Gastroesophageal sphincter (tissue), 4 donors: ENCODE data around the gene LYPLAL1. TPM values are rescaled to one million over a fixed set of nuclear protein-coding genes. Genes with fewer than 3 reads are reported as not detected.

Source experiments
- ATAC-seq: fragments of 150-250 bp; one replicate; pipeline ENCODE4 v1.9.1; 2016; ENCODE audit warnings: mild to moderate bottlenecking, moderate library complexity
- H3K27ac ChIP-seq, 4 donors: fragments of 200-600 bp; sonication (generic) in 3 of 4; 1 replicate in 3 of 4; 2 replicates in 1 of 4; pipeline ENCODE4 v1.5.1; 2016 to 2019
- H3K27me3 ChIP-seq: fragments of 200-600 bp; sonication (generic); one replicate; pipeline ENCODE4 v1.5.1; 2019
- H3K36me3 ChIP-seq, 2 donors: fragments of 200-600 bp; sonication (generic); one replicate each; pipeline ENCODE4 v1.5.1; 2019; ENCODE audit warnings: control low read depth in 1 of 2
- H3K4me1 ChIP-seq, 3 donors: fragments of 200-600 bp; sonication (generic); 1 replicate in 2 of 3; 2 replicates in 1 of 3; pipeline ENCODE4 v1.5.1; 2016 to 2019; ENCODE audit warnings: control low read depth in 2 of 3
- H3K4me3 ChIP-seq, 2 donors: fragments of 200-600 bp; sonication (generic); one replicate each; pipeline ENCODE4 v1.5.1; 2019; ENCODE audit warnings: mild to moderate bottlenecking in 1 of 2, moderate library complexity in 1 of 2
- H3K9me3 ChIP-seq, 3 donors: fragments of 200-600 bp; sonication (generic); one replicate each; pipeline ENCODE4 v1.5.1; 2017 to 2019; ENCODE audit warnings: control low read depth in 2 of 3
- EP300 ChIP-seq: sonication (generic); formaldehyde crosslinking; IDR thresholded peaks from one replicate; pipeline ENCODE4 v1.6.1; 2017; ENCODE audit warnings: antibody characterized with exemption, mild to moderate bottlenecking
- POLR2A ChIP-seq, 2 donors: fragments of 450-650 bp; IDR thresholded peaks; one replicate each; pipeline ENCODE4 v1.6.1; 2017; ENCODE audit warnings: antibody characterized with exemption in 2 of 2, mild to moderate bottlenecking in 2 of 2, moderate library complexity in 1 of 2
- POLR2AphosphoS5 ChIP-seq: sonication (generic); formaldehyde crosslinking; IDR thresholded peaks from one replicate; pipeline ENCODE4 v1.6.1; 2017; ENCODE audit warnings: antibody characterized with exemption
- WGBS, 2 donors: methylation state at CpG; one replicate each; pipeline ENCODE4 v1.1.5; 2018; ENCODE audit warnings: low coverage in 1 of 2; 5-methylcytosine and 5-hydroxymethylcytosine counted together
- total RNA-seq, 4 donors: library from RNA; depleted of rRNA; stranded (reverse); fragments of >200 nt; gene quantifications; one replicate each; pipeline ENCODE4 v1.1.0, GENCODE V29; 2016
- TF ChIP-seq, protein P1 (sequence below), 4 experiments: fragments of 200-600 bp in 2 of 4; fragments of 450-650 bp in 2 of 4; sonication (generic) in 1 of 4; IDR thresholded peaks; one replicate each; pipeline ENCODE4 v1.5.1; 2017 to 2019; ENCODE audit warnings: antibody characterized with exemption in 4 of 4, mild to moderate bottlenecking in 2 of 4, moderate library complexity in 2 of 4

The LYPLAL1 gene
- total RNA-seq, 4 donors from 2014 or later = 16.3 to 29.5 (median 18.5) TPM

DNA sequence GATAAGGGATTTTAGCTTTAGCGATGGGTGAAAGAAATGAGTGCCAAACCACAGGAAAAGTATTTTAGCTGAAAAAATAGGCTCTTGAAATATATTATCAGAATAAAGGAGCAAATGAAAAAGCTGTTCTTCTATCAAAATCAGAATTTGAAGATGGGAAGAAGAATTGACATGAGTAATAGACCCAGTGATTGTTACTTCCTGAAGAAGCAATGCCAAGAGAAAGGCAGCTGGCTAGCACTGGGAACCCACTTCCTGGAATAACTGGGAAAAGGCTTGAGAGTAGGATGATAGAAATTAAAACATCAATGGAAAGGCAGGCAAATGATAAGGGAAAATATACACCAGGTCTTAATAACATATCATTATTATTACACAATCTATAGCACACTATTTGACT lies 29.9 kb upstream of the LYPLAL1 start:
- ATAC-seq = no peak
- Histone ChIP-seq H3K36me3 (no peaks in the 10 kb centered on the region), H3K4me1 (no peaks in the 10 kb centered on the region), H3K27ac (no peak overlapping the region), H3K4me3 (no peak overlapping the region), H3K27me3 (no peaks in the 10 kb centered on the region), H3K9me3 (no peaks in the 10 kb centered on the region)
- TF ChIP-seq POLR2A (IDR thresholded peaks at IDR 0.05) (no peak), EP300 (no peak), POLR2AphosphoS5 (no peak)
- TF ChIP-seq, protein P1, sequence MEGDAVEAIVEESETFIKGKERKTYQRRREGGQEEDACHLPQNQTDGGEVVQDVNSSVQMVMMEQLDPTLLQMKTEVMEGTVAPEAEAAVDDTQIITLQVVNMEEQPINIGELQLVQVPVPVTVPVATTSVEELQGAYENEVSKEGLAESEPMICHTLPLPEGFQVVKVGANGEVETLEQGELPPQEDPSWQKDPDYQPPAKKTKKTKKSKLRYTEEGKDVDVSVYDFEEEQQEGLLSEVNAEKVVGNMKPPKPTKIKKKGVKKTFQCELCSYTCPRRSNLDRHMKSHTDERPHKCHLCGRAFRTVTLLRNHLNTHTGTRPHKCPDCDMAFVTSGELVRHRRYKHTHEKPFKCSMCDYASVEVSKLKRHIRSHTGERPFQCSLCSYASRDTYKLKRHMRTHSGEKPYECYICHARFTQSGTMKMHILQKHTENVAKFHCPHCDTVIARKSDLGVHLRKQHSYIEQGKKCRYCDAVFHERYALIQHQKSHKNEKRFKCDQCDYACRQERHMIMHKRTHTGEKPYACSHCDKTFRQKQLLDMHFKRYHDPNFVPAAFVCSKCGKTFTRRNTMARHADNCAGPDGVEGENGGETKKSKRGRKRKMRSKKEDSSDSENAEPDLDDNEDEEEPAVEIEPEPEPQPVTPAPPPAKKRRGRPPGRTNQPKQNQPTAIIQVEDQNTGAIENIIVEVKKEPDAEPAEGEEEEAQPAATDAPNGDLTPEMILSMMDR (IDR thresholded peaks at IDR 0.05) = no peak
- WGBS, 2 donors = 93% methylated on average over 1 of the region's 1 CpG; no CpG with 5 or more reads in 1 of the 2 donors

DNA sequence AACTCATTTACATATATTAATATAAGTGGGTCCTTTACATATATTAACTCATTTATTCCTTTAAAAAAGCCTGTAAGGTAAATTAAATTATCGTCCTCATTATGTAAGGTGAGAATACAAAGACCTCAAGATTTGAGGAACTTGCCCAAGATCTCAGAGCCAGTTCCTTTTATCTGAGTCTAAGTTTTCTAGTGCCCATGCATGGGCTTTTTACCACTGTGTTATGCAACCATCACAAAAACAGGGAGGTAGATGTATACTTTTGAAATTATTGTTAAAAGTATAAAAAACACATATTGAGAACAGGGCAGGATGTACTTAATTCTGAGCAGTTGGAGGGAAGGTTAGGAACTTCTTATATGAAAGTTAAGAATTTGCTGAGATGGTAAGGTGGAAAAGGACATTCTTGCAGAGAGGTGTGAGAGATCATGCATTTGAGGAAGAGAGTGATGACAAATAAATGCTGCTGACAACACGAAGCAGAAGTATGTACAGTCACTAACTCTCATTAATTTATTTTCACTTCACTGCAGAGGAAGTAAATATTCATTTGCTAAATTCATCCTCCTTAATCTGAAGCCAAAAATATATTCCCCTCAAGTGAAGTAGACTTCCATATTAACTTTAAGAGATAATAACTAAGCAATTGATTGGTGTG lies 28.9 kb upstream of the LYPLAL1 start:
- no peak overlapping the region for H3K27ac ChIP-seq
- H3K9me3 ChIP-seq = no peaks in the 10 kb centered on the region
- 63 to 68% methylated on average over 2 of the region's 2 CpGs for WGBS, 2 donors
- TF ChIP-seq POLR2A (IDR thresholded peaks at IDR 0.05) = no peak
- TF ChIP-seq POLR2AphosphoS5 = no peak
- TF ChIP-seq EP300 = no peak
- TF ChIP-seq, protein P1 (IDR thresholded peaks at IDR 0.05) = no peak
- H3K36me3 ChIP-seq = no peaks in the 10 kb centered on the region
- no peak for ATAC-seq
- H3K27me3 ChIP-seq = no peaks in the 10 kb centered on the region
- H3K4me1 ChIP-seq = no peaks in the 10 kb centered on the region
- H3K4me3 ChIP-seq = no peak overlapping the region

DNA sequence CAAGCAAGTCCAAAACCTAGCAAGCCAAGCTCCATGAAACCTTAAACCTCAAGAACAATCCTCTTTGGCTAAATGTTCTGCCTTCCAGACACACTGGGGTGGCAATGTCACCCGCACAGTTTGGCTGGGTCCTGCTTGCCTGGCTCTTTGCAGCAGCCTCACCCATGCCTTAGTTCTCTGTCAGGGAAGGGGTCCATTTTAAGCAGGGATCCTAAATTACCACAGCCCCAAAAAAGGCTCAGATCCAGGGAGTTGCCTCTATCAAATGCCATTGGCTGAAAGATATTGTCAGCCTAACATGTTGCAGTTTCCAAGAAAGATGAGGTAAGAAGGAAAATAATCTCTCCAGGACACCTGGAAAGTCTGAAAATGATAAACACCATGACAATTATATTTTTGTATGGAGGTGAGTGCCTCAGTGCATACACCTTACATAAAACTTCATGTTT lies 26.1 kb upstream of the LYPLAL1 start:
- no peak for ATAC-seq
- Histone ChIP-seq H3K27me3 (no peaks in the 10 kb centered on the region), H3K36me3 (no peaks in the 10 kb centered on the region), H3K4me1 (no peaks in the 10 kb centered on the region), H3K9me3 (no peaks in the 10 kb centered on the region), H3K4me3 (no peak overlapping the region), H3K27ac (no peak overlapping the region)
- WGBS, 2 donors = 100% methylated on average over 1 of the region's 1 CpG; no CpG with 5 or more reads in 1 of the 2 donors
- TF ChIP-seq POLR2A (IDR thresholded peaks at IDR 0.05) (no peak), EP300 (no peak), POLR2AphosphoS5 (no peak)
- TF ChIP-seq, protein P1 (IDR thresholded peaks at IDR 0.05) = no peak

DNA sequence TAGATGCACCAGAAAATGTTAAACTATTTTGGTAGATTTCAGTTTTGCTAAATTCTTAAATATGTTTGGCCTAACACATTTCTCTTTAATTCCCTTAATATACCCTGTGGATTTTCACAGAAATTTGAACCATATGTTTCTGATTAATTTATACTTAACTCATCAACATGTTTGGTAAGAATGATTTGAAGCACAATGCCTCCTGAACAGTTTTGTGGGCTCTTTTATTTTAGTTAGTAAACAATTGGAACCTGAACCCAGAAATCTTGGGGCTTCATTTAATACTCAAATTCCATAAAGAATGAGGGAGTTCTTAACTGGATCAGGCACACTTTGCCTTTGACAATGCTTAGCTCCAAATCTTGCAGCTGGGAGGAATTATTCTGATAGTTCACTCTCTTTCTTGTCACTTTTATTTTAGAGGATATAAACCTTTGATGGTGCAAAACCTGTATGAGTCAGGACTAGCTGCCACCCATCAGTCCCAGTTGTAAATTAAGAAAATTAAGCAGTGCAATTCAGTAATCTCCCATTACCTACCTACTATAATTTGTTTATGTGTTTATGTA lies 24.6 kb upstream of the LYPLAL1 start:
- Histone ChIP-seq H3K27me3 (no peaks in the 10 kb centered on the region), H3K4me3 (no peak overlapping the region), H3K36me3 (no peaks in the 10 kb centered on the region), H3K9me3 (no peaks in the 10 kb centered on the region), H3K27ac (no peak overlapping the region), H3K4me1 (no peaks in the 10 kb centered on the region)
- TF ChIP-seq POLR2AphosphoS5 (no peak), POLR2A (IDR thresholded peaks at IDR 0.05) (no peak)
- no peak for ATAC-seq

DNA sequence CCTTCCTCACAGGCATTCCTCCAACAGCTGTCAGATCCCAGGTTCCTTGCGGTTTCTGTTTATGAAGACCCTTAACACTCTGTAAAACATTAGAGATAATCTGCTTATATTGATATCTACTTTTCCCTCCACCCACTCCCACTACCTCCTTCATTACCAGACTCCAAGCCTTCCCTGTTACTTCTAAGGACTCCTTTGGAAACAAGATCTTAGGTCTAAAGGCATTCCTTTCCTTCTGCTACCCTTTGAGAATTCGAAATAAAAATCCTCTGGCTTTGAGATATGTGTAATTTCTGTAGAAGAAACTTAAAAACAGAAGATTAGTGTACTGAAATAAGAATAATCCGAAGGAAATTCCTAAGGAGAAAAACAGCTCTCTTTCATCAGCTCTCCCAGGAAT lies 23.7 kb upstream of the LYPLAL1 start:
- no peaks in the 10 kb centered on the region for H3K36me3 ChIP-seq
- no peak for TF ChIP-seq EP300
- TF ChIP-seq, protein P1 (IDR thresholded peaks at IDR 0.05) = no peak
- no peak for TF ChIP-seq POLR2A (IDR thresholded peaks at IDR 0.05)
- TF ChIP-seq POLR2AphosphoS5 = no peak
- H3K27ac ChIP-seq = no peak overlapping the region
- H3K4me3 ChIP-seq = no peak overlapping the region
- no peaks in the 10 kb centered on the region for H3K9me3 ChIP-seq
- WGBS, 2 donors = 30 to 41% methylated on average over 2 to 3 of the region's 3 CpGs
- no peaks in the 10 kb centered on the region for H3K27me3 ChIP-seq
- no peak for ATAC-seq
- H3K4me1 ChIP-seq = no peaks in the 10 kb centered on the region
